Cardiac fibroblast (primary cell): Measurements from ENCODE around the gene FRAT2.

ENCODE experiments used
- DNase-seq, 2 donors: peaks; one replicate each; pipeline versions ENCODE4 v3.0.0 to v3.0.0-alpha.2; 2010; ENCODE audit warnings: low read depth in 2 of 2
- H3K4me3 ChIP-seq, 2 donors: replicated peaks in 1 of 2; 1 replicate in 1 of 2; 2 replicates in 1 of 2; pipeline ENCODE4 v1.5.1; 2011; ENCODE audit warnings: low read depth in 2 of 2, low read length in 2 of 2, mild to moderate bottlenecking in 2 of 2, moderate library complexity in 1 of 2
- CTCF ChIP-seq: IDR thresholded peaks from one replicate; pipeline ENCODE4 v1.5.1; 2011; ENCODE audit warnings: low read depth, mild to moderate bottlenecking, low read length, inconsistent platforms

FRAT2 gene

DNA sequence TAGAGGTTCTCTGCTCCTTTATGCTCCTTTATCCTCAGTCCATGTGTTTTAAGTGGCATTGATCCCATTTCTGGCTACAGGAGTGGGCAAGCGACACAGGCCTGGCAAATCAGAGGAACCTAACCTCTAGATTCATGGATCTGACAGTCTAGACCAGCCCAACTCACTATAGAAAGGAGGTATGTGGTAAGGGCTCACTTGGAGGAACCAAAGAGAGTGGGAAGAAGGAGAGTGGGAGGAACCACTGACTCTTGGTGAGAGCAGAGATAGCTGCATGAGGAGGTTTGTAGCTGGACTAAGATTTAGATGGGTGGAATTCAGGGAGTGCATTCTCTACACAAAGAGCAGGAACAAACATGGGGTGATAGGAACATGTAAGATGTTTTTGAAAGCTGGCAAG is 27.1 kb downstream of the FRAT2 start:
- no peak overlapping the region for H3K4me3 ChIP-seq
- no peak for TF ChIP-seq CTCF
- DNase-seq = no peak

GRCh38 chr10:97302088-97302791 is 32.3 kb downstream of the FRAT2 start:
- no peak for TF ChIP-seq CTCF
- no peak for DNase-seq
- no peak overlapping the region for H3K4me3 ChIP-seq

- H3K4me3 ChIP-seq = no peak overlapping the region
- no peak for DNase-seq
- no peak for TF ChIP-seq CTCF
These were observed 33.5 kb downstream of the FRAT2 start for GRCh38 chr10:97300980-97301379.

GRCh38 chr10:97298223-97298571 is 36.3 kb downstream of the FRAT2 start:
- no peak overlapping the region for H3K4me3 ChIP-seq
- no peak for TF ChIP-seq CTCF
- no peak for DNase-seq

DNA sequence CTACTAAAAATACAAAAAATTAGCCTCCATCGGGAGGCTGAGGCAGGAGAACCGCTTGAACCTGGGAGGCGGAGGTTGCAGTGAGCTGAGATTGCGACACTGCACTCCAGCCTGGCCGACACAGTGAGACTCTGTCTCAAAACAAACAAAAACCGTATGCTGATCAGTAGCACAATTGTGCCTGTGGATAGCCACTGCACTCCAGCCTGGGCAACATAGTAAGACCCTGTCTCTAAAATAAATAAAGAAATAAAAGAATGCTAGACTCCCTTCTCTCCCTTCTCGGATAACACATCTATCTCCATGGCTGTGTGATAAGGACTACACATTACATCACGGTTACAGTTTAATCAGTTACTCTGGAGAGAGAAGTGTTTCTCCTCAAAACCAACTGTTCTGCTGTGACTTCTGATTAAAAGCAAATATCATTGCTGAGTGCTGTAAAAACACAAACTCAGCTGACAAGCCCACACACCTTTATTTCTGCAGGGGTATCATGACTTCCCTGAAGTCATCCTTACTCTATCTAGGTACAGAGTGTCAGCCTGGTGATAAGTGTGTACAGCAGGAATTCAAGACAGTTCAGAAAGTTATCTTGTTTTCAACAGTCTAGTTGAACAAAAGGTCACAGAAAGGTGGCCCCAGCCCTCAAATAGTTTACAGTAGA is 36.8 kb downstream of the FRAT2 start:
- DNase-seq = peak in 1 of 2 donors; percentile 31
- H3K4me3 ChIP-seq = no peak overlapping the region
- TF ChIP-seq CTCF = no peak

DNA sequence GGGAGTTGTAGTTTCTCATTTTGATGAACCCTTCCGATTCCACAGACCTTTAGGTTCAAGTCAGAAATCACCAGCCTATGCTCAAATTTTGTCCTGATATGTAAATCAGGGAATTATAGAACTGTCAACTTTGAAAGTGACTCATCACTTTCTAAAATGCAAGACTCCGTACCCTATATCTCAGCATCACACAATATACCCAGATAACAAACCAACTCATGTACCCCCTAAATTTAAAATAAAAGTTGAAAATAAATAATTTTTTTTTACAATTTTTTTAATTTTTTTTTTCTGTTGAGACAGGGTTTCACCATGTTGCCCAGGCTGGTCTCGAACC is 41.7 kb downstream of the FRAT2 start:
- H3K4me3 ChIP-seq = no peak overlapping the region
- TF ChIP-seq CTCF = no peak
- no peak for DNase-seq
